H9 (cell line): ENCODE data around the gene NDUFA12. TPM values are rescaled to one million over a fixed set of nuclear protein-coding genes. Genes with fewer than 3 reads are reported as not detected.
A peak's percentile ranks its signal among the peaks of the same experiment; 100 is the strongest.

Experiments
- DNase-seq: peaks from one replicate; pipeline ENCODE4 v3.0.0-alpha.2; 2017
- H2AFZ ChIP-seq: one replicate; pipeline ENCODE4 v1.6.1; 2013; ENCODE audit warnings: mild to moderate bottlenecking, low read length, control low read depth, moderate library complexity
- H2AK5ac ChIP-seq: 2 replicates; pipeline ENCODE4 v1.6.1; 2013; ENCODE audit warnings: low read length, control low read depth, mixed read lengths; ENCODE audit not compliant: insufficient read length
- H2BK120ac ChIP-seq: one replicate; pipeline ENCODE4 v1.6.1; 2013; ENCODE audit warnings: low read depth, mild to moderate bottlenecking, low read length, control low read depth, inconsistent platforms; ENCODE audit not compliant: poor library complexity, severe bottlenecking
- H2BK12ac ChIP-seq: 2 replicates; pipeline ENCODE4 v1.6.1; 2013; ENCODE audit warnings: low read length, control low read depth, mixed read lengths, low read depth; ENCODE audit not compliant: insufficient read length
- H2BK15ac ChIP-seq: 2 replicates; pipeline ENCODE4 v1.6.1; 2013; ENCODE audit warnings: low read depth, low read length, control low read depth
- H2BK20ac ChIP-seq: one replicate; pipeline ENCODE4 v1.6.1; 2013; ENCODE audit warnings: low read depth, mild to moderate bottlenecking, low read length, control low read depth, inconsistent platforms; ENCODE audit not compliant: poor library complexity, severe bottlenecking
- H2BK5ac ChIP-seq: 2 replicates; pipeline ENCODE4 v1.6.1; 2013; ENCODE audit warnings: low read length, control low read depth, mixed read lengths; ENCODE audit not compliant: insufficient read length
- H3K14ac ChIP-seq: 2 replicates; pipeline ENCODE4 v1.6.1; 2013; ENCODE audit warnings: low read length, control low read depth; ENCODE audit not compliant: insufficient read depth
- H3K18ac ChIP-seq: 2 replicates; pipeline ENCODE4 v1.6.1; 2013; ENCODE audit warnings: low read depth, mild to moderate bottlenecking, mixed read lengths, low read length, control low read depth; ENCODE audit not compliant: insufficient read length
- H3K23ac ChIP-seq: 2 replicates; pipeline ENCODE4 v1.6.1; 2013; ENCODE audit warnings: low read length, control low read depth, mixed read lengths, low read depth; ENCODE audit not compliant: insufficient read length
- H3K23me2 ChIP-seq: 2 replicates; pipeline ENCODE4 v1.6.1; 2013; ENCODE audit warnings: low read depth, mild to moderate bottlenecking, mixed read lengths, low read length, control low read depth; ENCODE audit not compliant: insufficient read length, poor library complexity, severe bottlenecking
- H3K27ac ChIP-seq: 2 replicates; pipeline ENCODE4 v1.5.1; 2013; ENCODE audit warnings: low read length, control low read depth, mixed read lengths, low read depth; ENCODE audit not compliant: insufficient read length
- H3K27me3 ChIP-seq: 2 replicates; pipeline ENCODE4 v1.6.1; 2013; ENCODE audit warnings: low read length, control low read depth, inconsistent platforms; ENCODE audit not compliant: insufficient read depth
- H3K4ac ChIP-seq: 2 replicates; pipeline ENCODE4 v1.6.1; 2013; ENCODE audit warnings: low read depth, mild to moderate bottlenecking, control low read depth, inconsistent platforms, low read length, moderate library complexity
- H3K4me1 ChIP-seq: 2 replicates; pipeline ENCODE4 v1.6.1; 2013; ENCODE audit warnings: low read length, control low read depth, inconsistent platforms; ENCODE audit not compliant: insufficient read depth
- H3K4me2 ChIP-seq: 2 replicates; pipeline ENCODE4 v1.6.1; 2013; ENCODE audit warnings: low read length, control low read depth, mixed read lengths; ENCODE audit not compliant: insufficient read length, insufficient read depth
- H3K56ac ChIP-seq: 2 replicates; pipeline ENCODE4 v1.6.1; 2013; ENCODE audit warnings: low read depth, mild to moderate bottlenecking, mixed read lengths, low read length, control low read depth; ENCODE audit not compliant: insufficient read length
- H3K79me1 ChIP-seq: 2 replicates; pipeline ENCODE4 v1.6.1; 2013; ENCODE audit warnings: low read depth, mild to moderate bottlenecking, moderate library complexity, low read length, control low read depth, inconsistent platforms; ENCODE audit not compliant: insufficient read depth, poor library complexity, severe bottlenecking
- H3K79me2 ChIP-seq: 2 replicates; pipeline ENCODE4 v1.6.1; 2013; ENCODE audit warnings: low read length, control low read depth, inconsistent platforms; ENCODE audit not compliant: insufficient read depth
- H3K9ac ChIP-seq: 2 replicates; pipeline ENCODE4 v1.6.1; 2013; ENCODE audit warnings: low read length, control low read depth, mixed read lengths; ENCODE audit not compliant: insufficient read length; ENCODE audit errors: extremely low read depth
- H3K9me3 ChIP-seq: one replicate; pipeline ENCODE4 v1.6.1; 2013; ENCODE audit warnings: low read depth, low read length, inconsistent platforms; ENCODE audit not compliant: control insufficient read depth
- H3T11ph ChIP-seq: one replicate; pipeline ENCODE4 v1.6.1; 2013; ENCODE audit warnings: mild to moderate bottlenecking, low read length, control low read depth, inconsistent platforms
- H4K20me1 ChIP-seq: one replicate; pipeline ENCODE4 v1.6.1; 2013; ENCODE audit not compliant: control insufficient read depth, insufficient read length, insufficient read depth
- H4K5ac ChIP-seq: 2 replicates; pipeline ENCODE4 v1.6.1; 2013; ENCODE audit warnings: low read depth, mild to moderate bottlenecking, mixed read lengths, low read length, control low read depth; ENCODE audit not compliant: insufficient read length
- H4K8ac ChIP-seq: replicated peaks from 2 replicates; pipeline ENCODE4 v1.6.1; 2013; ENCODE audit warnings: low read length, control low read depth, mixed read lengths, low read depth; ENCODE audit not compliant: insufficient read length
- H4K91ac ChIP-seq: 2 replicates; pipeline ENCODE4 v1.6.1; 2013; ENCODE audit warnings: low read depth, mild to moderate bottlenecking, moderate library complexity, mixed read lengths, low read length, control low read depth; ENCODE audit not compliant: insufficient read length
- H3K27ac Mint-ChIP-seq, 3 experiments: 2 replicates in 2 of 3; 3 replicates in 1 of 3; pipeline ENCODE4 v1.8.0; 2020 to 2021; ENCODE audit warnings: mixed read lengths in 3 of 3, mild to moderate bottlenecking in 1 of 3, moderate library complexity in 1 of 3
- H3K27me3 Mint-ChIP-seq: 2 replicates; pipeline ENCODE4 v1.8.0; 2021; ENCODE audit warnings: low read depth, mild to moderate bottlenecking, moderate library complexity, mixed read lengths
- H3K36me3 Mint-ChIP-seq, 3 experiments: 2 replicates in 2 of 3; 3 replicates in 1 of 3; pipeline ENCODE4 v1.8.0; 2020 to 2021; ENCODE audit warnings: low read depth in 3 of 3, mixed read lengths in 3 of 3; ENCODE audit not compliant: insufficient read depth in 1 of 3
- H3K4me1 Mint-ChIP-seq, 2 experiments: 2 replicates each; pipeline ENCODE4 v1.8.0; 2020; ENCODE audit warnings: mixed read lengths in 2 of 2
- H3K4me3 Mint-ChIP-seq, 2 experiments: 2 replicates in 1 of 2; 3 replicates in 1 of 2; pipeline ENCODE4 v1.8.0; 2020 to 2021; ENCODE audit warnings: mild to moderate bottlenecking in 2 of 2, mixed read lengths in 2 of 2, moderate library complexity in 1 of 2
- H3K9me3 Mint-ChIP-seq, 2 experiments: 2 replicates in 1 of 2; 3 replicates in 1 of 2; pipeline ENCODE4 v1.8.0; 2020; ENCODE audit warnings: mild to moderate bottlenecking in 2 of 2, mixed read lengths in 2 of 2, moderate library complexity in 1 of 2
- WGBS: extraction: QIAGEN DNeasy Blood & Tissue Kit; methylation state at CpG from one replicate; pipeline ENCODE4 v1.1.7; 2013; ENCODE audit warnings: missing lambda C conversion rate, low lambda C conversion rate, mixed read lengths; ENCODE audit not compliant: insufficient read length; ENCODE audit errors: extremely low coverage; 5-methylcytosine and 5-hydroxymethylcytosine counted together
- total RNA-seq: library from RNA; stranded (reverse); gene quantifications from 2 replicates; pipeline ENCODE4 v1.2.1, GENCODE V29; 2021
- TF ChIP-seq, protein P1 (sequence below): fragments of 200-600 bp; sonication (generic); conservative IDR thresholded peaks from 3 replicates; pipeline ENCODE4 v1.8.0; 2021; ENCODE audit warnings: antibody characterized with exemption, mild to moderate bottlenecking

NDUFA12 gene
- total RNA-seq, 1 experiment from 2014 or later = 104 TPM

DNA sequence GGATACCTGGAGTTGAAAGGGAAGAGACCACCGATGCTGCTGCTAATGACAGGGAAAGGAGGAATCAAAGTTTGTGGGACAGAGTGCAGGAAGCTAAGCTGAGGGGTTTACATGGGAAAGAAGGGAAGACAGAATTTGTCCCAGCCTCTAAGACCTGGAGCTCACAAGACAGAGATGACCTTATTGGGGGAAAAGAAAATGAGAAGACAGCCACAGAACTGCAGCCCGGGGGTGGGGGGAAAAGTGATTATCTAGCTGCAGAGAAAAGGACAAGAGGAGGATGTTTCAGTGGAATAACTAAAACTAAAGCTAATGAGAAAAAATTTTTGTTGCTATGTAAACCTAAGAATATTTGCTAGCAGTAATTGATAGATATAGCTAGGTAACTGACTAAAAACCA, 30.7 kb downstream of the NDUFA12 start:
- no peak overlapping the region for H3K27ac ChIP-seq
- H2AK5ac ChIP-seq = no peak overlapping the region
- no peak overlapping the region for H2BK120ac ChIP-seq
- no peaks in the 10 kb centered on the region for H3K79me2 ChIP-seq
- DNase-seq = no peak
- no peaks in the 10 kb centered on the region for H3K9me3 ChIP-seq
- no peak overlapping the region for H3K4me2 ChIP-seq
- H3K27me3 ChIP-seq = no peaks in the 10 kb centered on the region
- Mint-ChIP-seq H3K27ac (peak overlapping the region in 1 of 3 experiments; percentile 9; a peak in 2 of 7 replicates), H3K27me3 (no peaks in the 10 kb centered on the region), H3K4me1 (no peaks in the 10 kb centered on the region), H3K4me3 (no peak overlapping the region), H3K9me3 (no peaks in the 10 kb centered on the region), H3K36me3 (peaks cover 0 to 8% (median 0%) of the 10 kb centered on the region in 3 experiments; a peak in 2 of 7 replicates)
- peaks cover 2% of the 10 kb centered on the region for H3K79me1 ChIP-seq
- TF ChIP-seq, protein P1, sequence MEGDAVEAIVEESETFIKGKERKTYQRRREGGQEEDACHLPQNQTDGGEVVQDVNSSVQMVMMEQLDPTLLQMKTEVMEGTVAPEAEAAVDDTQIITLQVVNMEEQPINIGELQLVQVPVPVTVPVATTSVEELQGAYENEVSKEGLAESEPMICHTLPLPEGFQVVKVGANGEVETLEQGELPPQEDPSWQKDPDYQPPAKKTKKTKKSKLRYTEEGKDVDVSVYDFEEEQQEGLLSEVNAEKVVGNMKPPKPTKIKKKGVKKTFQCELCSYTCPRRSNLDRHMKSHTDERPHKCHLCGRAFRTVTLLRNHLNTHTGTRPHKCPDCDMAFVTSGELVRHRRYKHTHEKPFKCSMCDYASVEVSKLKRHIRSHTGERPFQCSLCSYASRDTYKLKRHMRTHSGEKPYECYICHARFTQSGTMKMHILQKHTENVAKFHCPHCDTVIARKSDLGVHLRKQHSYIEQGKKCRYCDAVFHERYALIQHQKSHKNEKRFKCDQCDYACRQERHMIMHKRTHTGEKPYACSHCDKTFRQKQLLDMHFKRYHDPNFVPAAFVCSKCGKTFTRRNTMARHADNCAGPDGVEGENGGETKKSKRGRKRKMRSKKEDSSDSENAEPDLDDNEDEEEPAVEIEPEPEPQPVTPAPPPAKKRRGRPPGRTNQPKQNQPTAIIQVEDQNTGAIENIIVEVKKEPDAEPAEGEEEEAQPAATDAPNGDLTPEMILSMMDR = no peak
- H2BK12ac ChIP-seq = no peak overlapping the region
- H3K14ac ChIP-seq = no peak overlapping the region
- no peak overlapping the region for H2AFZ ChIP-seq
- H4K91ac ChIP-seq = no peak overlapping the region
- no peak overlapping the region for H3K9ac ChIP-seq
- H2BK15ac ChIP-seq = no peak overlapping the region
- no peak overlapping the region for H4K5ac ChIP-seq
- H3K18ac ChIP-seq = no peak overlapping the region
- no peaks in the 10 kb centered on the region for H3K4me1 ChIP-seq
- no peak overlapping the region for H3K4ac ChIP-seq
- no peaks in the 10 kb centered on the region for H4K20me1 ChIP-seq
- H3K23me2 ChIP-seq = no peaks in the 10 kb centered on the region
- H2BK5ac ChIP-seq = no peak overlapping the region
- no peak overlapping the region for H3K56ac ChIP-seq
- H3T11ph ChIP-seq = no peak overlapping the region
- WGBS = no CpG with 5 or more reads among the region's 2 CpGs
- H2BK20ac ChIP-seq = no peak overlapping the region
- H4K8ac ChIP-seq = no peak overlapping the region
- no peak overlapping the region for H3K23ac ChIP-seq
